GM18861 (cell line): ENCODE results near the gene AMN.
"Not testable (repeated sequence)": the region's sequence is repeated elsewhere in the genome, so short reads cannot be mapped to it uniquely, and the experiment has no call there.

Experiments used
- ATAC-seq: cut with Tn5 transposase; IDR thresholded peaks from one replicate; pipeline ENCODE4 v1.9.1; 2021; ENCODE audit not compliant: unreplicated experiment

Gene AMN

DNA sequence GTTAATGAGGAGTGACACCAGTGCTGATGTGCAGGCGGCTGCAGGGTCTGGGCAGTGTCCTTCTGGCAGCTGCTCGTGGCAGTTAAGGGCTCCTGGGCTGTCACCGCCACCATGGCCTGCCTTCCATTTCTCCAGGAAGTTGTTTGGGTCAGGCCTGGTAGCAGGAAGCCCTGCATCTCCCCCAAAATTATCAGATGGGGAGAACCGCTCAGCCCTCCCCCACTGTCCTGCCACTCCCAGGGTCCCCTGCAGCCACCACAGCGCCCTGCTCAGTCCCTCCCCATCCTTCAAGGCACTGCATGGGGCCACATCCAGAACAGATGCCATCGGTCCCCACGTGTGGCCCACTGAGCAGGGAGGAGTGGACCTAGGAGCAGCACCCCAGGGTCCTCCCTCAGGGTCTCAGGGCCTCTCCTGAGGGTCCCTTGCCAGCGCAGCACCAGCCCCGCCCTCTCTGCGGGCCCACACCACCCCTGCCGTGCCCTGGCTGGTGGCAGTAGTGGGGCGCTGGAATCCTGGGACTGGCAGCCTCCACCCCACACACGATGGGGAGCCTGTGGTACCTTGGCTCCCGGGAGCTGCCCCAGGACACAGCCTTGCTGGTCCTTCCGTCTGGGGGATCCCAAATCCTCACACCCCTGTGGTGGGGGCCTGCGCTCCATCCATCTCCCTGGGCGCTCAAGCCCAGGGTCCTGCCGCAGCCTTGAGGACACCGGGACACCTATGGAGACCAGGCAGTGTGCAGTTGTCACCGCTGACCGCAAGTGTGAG, 10.3 kb upstream of the AMN start:
- ATAC-seq = no peak

DNA sequence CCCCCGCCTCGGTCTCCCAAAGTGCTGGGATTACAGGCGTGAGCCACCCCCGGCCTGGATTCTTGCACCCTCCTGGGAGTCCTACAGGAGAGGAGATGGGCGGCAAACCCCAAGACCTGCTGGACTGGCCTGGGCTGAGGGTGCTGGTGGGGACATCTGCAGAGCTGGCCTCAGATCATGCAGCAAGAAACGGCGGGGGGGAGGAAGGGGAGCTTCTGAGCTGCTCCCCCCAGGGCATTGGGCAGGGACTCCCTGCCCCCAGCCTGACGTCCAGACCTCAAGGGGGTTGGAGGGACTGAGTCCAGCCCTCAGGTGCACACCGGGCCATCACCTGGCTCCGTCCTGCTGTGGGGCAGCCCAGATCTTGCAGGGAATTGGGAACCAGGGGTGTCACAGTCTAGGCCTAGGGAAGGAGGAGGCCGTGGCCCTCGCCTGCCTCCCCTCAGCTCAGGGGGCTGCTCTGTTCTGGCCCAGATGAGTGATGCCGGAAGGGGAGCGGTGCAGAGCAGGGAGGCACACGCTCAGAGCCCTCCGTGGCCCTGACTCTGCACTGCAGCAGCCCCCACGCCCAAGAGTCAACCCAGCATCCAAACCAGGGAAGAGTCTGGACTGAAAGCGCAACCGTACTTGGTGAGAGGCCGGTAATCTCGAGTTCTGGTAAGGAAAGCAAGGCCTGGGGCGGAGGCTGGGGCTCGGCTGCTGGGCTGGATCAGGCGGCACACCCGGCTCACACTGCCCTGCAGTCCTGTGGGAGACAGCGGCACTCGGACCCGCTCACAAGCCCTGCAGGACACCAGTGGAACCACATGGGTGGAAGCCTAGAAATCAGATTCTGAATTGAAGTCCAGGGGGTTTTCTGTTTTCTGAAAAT, 8.9 kb upstream of the AMN start:
- ATAC-seq = no peak

DNA sequence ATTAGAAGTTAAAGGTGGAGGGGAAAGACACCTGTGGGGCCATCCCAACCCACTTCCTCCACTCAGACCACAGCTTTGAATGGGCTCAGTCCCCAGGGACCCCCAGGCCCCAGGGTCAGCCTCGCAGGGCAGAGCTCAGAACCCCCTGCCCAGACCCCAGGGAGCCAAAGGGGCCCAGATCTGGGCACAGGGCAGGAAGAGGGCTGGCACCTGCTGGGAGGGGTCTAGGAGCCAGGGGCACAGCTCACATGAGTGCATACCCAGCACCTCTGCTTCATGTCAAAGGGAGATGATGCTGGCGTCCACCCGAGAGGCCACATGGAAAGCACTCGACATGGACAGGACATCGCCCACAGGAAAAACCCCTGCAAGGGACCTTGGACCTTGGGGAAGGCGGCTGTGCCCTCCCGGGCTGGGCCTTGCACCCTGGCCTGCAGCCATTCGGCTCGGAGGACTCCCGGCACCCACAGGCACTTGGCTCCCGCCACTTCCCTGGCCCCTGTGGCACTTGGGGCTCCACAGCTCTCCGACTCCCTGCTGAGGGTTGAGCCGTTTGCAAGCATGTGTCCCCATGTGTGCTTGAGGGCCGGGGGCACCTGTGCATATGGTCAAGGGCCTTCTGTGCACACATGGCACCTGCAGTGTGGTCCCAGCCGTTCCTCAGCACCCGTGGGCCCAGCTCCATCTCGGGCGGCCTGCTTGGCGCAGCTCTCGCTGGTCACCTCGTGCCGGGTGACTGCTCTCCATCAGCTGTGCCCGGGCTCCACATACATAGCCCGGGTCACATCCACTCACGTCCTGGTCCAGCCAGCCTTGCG, 7.8 kb upstream of the AMN start:
- no peak for ATAC-seq

DNA sequence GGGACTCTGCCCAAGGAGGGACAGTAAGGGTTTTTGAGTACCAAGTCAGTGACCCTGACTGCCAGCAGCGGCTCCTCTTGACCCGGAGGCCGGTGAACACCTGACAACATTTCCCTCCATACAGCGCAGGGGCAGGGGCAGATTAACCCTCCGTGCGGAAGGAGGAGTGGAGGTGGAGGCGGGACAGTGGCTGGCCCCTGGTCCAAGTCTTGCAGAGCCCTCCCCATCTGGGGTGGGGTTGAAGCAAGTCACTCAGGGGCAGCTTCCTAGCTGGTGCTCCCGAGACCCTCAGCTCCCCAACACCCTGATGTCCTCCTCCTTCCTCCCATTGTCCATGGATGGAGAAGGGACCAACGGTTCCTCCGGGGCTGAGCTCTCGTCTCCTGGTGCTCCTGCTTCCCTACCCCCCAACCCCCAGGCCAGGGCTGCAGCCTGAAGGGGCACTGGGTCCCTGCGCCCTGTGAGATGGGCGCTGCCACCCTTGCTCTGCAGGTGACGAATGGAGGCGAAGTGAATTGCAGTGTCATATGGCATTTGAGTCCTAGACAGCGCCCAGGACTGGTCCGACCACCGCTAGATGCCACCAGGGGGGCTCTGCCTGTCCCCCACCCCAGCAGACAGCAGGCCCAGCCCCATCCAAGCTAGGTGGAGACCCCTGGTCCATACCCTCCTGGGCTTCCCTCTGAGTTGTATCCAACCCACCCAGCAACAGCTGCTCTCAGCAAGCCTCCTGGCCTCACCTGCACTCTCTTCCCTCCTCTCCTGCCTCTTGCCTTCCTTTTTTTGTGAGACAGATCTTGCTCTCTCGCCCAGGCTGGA, 7.0 kb upstream of the AMN start:
- no peak for ATAC-seq

DNA sequence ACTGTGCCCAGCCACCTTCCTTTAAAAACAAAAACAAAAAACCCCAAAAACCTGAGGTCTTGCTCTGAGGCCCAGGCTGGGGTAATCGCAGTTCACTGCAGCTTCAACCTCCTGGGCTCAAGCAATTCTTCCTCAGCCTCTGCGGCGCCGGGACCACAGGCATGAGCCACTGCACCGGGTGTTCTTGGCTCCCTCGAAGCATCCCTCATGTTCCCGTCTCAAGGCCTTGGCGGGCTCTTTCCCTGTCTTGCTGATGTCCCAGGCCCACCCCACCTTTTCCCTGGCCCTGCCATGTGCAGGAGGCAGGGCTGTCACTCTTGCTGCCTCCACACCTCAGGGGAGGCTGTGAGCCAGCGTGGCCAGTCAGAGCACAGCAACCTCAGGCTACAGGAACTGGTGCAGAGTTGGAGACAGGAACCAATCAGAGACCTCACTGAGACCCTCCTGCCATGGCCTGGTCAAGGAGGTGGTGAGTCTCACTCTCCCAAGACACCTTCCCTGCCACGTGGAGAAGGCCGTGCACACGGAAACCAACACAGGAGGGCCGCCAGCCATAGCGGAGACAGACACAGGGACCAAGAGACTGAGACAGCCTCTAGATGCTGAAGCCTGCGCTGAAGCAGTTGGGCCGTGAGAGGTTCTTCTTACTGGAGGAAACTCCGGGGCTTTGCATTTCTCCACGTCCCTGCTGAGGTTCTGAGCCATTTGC, 6.0 kb upstream of the AMN start:
- ATAC-seq = no peak

DNA sequence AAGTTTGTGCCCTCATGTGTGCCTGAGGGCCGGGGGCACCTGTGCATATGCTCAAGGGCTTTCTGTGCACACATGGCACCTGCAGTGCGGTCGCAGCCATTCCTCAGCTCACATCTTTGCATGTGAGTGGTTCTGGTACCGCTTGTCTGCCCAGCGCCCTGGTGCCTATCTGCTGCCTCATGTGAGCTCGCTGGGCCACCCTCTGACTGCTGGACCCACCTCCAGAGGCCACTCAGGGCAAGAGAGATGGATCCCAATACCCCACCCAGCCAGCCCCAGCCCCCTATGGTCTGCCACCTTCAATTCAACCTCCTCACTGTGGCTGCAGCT, 5.4 kb upstream of the AMN start:
- ATAC-seq = no peak

DNA sequence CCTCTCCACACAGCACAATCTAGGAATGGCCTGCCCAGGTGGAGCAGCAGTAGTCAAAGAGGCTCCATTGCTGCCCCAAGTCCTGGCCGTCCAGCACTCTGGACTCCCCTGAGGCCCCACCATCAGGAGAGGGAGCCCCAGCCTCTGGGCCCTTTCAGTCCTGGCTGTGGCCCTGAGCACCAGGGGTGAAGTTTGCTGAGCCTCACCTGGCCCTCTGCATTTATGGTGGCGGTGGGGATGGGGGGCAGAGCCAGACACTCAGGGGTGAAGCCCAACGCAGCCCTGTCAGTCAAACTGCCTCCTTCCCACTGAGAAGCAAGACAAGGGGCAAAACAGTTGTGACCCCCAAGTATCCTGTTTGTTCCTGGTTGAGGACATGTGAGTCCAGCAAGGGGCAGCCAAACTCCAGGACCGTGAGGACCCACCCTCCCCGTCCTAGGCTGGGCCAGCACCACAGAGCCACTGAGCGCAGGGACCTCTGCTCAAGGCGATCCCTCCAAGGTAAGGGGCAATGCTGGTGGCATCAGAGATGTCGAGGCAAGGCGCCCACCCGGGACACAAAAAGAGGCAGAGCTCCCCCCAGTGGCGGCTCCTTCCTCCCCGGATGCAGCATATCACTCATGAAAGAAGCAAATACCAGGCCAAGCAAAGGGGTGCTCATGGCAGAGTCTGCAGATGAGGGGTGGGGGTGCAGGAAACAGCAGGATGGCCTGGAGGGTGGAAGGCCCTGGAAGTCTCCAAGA, 4.8 kb upstream of the AMN start:
- ATAC-seq = no peak

DNA sequence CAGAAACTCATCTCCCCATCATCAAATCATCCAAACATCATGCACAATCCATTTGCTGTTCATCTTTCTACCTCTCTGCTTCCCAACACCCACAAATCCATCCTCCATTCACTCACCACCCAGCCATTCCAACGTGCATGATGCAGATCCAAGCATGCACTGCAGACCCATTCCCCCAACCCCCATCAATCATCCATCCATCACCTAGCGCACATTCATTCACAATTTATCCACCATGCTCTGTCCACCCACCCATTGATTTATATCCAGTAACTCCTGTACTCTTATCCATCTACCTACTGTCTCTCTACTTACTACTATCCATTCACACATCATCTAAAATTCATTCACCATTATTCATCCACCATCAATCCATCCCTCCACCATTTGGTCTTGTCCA, 4.0 kb upstream of the AMN start:
- ATAC-seq = no peak

DNA sequence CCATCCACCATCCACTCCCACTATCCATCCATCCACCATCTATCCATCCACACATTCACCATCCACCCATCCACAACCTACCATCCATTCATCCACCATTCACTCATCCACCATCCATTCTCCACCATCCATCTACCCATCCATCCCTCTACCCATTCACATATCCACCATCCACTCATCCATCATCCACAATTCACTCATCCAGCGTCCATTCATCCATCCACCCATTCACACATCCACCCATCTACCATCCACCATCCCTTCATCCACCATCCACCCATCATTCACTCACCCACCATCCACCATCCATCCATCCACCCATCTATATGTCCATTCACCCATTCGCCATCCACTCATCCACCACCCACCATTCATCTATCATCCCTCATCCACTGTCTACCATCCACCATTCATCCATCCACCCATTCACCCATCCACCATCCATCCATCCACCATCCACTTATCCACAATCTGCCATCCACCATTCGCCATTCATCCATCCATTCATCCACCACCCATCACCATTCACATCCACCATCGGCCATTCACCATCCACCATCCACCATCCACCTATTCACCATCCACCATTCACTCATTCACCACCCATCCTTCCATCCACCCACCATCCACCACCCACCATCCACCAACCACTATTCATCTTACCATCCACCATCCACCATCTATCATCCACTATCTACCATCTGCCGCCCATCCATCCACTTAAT, 2.0 kb upstream of the AMN start:
- ATAC-seq = no peak

DNA sequence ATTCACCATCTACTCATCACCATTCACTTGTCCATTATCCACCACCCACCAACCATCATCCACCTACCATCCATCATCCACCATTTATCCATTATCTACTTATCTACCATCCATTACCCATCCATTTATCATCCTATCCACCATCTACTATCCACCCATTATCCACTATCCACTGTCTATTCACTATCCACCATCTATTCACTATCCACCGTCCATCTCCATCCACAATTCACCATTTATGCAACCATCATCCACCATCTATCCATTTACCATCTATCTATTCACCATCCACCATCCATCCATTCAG, 1.5 kb upstream of the AMN start:
- ATAC-seq = no peak

DNA sequence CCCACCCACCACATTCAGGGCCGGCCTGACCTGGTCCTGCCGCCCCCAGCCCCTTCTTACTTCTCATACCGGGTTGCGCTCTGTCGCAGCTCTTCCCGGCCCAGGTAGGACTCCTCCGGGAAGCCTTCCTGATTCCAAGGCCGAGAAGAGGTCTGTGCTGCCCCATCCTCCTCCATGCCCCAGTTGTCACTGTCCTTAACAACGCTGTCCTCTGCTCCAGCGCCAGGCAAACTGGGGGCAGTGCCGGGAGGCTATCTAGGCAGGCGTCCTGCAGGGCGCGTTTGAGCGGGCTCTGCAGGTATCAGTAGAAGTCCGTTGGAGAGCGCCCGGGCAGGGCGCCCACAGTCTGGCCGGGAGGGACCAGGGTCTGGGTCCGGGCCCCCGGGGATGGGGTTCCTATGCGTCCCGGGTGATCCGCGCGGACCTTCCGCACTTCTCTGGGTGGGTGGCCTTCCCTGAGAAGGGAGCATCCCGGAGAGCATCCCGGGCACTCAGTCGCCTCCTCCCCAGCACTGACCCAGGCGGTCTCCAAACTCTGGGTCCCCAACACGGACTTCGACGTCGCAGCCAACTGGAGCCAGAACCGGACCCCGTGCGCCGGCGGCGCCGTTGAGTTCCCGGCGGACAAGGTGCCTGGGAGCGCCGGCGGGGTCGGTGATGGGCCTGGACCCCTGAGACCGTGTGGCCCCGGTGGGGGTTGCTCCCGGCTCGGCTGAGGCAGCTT, 900 bp downstream of the AMN start:
- ATAC-seq = no peak

DNA sequence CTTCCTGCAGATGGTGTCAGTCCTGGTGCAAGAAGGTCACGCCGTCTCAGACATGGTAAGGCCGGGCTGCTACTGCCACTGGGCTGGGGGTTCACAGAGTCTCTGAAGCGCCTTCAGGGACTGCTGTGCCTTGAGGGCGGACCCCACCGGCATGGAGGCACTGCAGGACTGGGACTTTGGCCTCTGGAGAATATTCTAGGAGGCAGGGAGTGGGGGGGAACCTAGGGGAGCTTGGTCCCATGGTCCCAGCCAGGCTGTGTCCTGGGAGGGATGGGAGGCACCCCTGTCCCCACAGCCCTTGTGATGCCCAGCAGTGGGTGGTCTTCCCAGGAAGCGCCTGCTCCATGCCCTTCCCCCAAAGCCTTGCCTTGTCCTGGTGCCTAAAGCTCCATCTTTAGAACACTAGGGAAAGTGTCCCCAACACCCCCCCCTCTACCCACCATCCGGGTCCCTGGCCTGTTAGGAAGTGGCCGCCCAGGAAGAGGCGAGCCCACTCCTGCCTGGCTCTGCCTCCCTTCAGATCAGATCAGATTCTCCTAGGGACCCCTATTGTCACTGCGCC, 1.5 kb downstream of the AMN start:
- no peak for ATAC-seq

DNA sequence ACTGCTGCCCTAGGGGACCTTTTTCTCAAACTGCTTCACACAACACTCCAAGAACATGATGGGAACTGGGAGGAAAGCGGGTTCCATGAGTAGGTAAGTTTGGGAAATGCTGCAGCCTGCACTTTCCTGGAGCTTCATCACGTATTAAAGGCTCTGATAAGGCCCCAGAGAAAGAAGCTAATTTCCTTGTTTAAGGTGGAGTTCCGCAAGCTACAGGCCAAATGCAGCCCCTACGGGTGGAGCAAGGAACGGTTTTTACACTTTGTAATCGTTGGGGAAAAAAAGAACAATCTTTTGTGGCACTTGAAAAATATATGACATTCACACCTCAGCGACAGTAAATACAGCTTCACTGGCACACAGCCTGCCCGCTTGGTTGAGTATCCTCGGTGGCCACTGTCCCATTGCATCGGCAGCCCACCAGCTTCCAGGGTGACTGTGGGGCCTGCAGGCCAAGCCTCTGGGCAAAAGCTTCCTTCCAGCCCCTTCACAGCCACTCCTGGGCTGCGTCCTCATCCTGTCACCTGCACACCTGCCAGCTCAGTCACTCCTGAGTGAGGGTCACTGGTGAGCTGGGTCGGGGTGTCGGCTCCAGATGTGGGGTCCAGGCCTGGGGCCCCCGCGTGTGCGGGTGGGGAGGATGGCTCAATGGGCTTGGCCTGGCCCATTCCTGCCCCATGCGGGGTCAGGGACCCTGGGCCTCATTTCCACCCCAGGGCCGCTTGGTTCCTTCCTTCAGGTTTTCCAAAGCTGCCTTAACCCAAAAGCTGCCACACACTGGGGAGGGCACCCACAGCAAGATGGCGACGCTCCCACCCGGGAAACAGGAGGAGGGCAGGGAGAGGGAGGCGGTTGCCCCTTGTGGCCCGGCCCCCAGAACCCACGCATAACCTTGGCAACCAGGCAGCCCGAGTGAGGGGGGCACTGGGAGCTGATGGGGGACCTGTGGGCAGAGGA, 2.4 kb downstream of the AMN start:
- ATAC-seq = no peak

DNA sequence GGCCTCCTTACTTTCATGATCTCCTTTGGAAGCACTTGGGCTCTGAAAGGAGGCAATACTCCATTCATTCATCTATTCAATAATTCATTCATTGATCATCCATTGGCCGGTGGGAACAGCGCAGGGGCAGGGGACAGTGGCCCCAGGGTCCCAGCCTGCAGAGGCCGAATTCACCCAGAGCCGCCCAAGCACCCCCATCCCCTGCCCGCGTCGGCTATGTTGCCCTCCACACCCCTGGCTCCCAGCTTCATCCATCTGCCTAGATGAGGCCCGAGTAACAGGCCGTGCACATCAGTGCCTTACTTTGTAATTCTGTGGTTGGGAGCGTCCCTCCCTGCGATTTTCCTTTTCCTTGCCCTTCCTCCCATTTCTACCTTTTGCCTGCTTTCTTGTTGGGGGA, 3.2 kb downstream of the AMN start:
- ATAC-seq = no peak

DNA sequence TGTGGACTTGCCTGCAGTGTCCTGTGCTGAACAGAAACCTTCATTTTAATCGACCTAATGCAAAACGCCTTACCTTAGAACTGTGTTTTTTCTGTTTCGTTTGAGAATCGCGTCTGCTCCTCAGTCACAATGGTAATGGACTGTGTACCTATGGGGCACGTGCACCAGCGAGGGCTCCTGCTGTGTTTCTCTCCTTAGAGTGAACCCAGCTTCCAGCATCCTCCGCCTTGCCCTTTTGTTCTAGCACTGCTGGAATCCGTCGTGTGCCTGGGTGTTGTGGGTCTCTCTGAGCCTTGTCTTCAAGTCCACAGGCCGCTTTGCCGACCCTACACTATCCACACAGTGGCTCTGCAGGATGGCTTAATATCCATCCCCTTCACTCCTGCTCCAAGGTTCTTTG, 3.6 kb downstream of the AMN start:
- ATAC-seq = no peak

DNA sequence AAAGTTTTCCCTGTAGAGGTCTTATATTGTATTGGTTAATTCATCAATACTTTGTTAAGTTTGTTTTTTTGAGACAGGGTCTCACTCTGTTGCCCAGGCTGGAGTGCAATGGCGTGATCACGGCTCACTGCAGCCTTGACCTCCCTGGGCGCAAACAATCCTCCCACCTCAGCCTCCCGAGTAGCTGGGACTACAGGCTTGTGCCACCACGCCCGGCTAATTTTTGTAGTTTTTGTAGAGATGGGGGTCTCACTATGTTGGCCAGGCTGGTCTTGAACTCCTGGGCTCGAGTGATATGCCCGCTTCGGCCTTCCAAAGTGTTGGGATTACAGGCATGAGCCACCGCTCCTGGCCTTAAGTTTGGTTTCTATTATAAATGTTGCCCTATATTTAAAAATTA, 4.4 kb downstream of the AMN start:
- ATAC-seq = not testable (repeated sequence)

DNA sequence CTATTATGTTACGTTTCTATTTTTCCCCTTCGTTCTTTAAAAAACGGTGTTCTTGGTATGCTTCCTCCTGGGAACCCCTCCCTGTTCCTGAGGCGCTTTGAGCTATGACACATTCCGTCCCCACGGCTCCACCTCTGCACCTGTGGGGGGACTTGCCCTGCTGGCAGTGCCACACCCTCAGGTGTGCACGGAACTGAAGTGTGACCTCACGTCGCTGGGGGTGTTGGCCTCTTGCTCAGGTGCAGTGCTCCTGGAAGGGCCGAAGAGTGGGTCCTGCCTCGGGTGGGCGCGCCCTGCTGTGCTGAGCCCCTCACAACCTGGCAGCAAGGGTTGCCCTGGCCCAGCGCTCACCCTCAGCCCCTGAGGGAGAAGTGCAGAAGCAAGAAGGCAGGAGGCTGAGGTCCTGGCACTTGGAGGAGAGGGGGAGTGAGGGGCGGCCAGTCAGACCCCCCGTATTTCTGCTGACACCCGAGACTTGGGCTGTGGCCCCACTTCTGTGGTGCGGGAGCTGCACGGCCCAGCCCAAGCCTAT, 4.9 kb downstream of the AMN start:
- ATAC-seq = no peak
